Neuronal stem cell (in vitro differentiated cells): ENCODE data around the gene MAPK8.
A peak's percentile ranks its signal among the peaks of the same experiment; 100 is the strongest.

Source experiments
- DNase-seq: peaks from one replicate; pipeline ENCODE4 v3.0.0-alpha.2; 2013; ENCODE audit warnings: low spot score
- H2AFZ ChIP-seq: one replicate; pipeline ENCODE4 v1.6.1; 2013; ENCODE audit warnings: mild to moderate bottlenecking, low read length, inconsistent platforms
- H2AK5ac ChIP-seq: 2 replicates; pipeline ENCODE4 v1.6.1; 2013; ENCODE audit warnings: low read depth, mild to moderate bottlenecking, inconsistent platforms, low read length, moderate library complexity, mixed read lengths
- H2BK120ac ChIP-seq: 2 replicates; pipeline ENCODE4 v1.6.1; 2013; ENCODE audit warnings: low read depth, mild to moderate bottlenecking, inconsistent platforms, low read length, moderate library complexity, mixed read lengths
- H2BK12ac ChIP-seq: one replicate; pipeline ENCODE4 v1.6.1; 2013; ENCODE audit warnings: low read length, inconsistent platforms
- H2BK15ac ChIP-seq: 2 replicates; pipeline ENCODE4 v1.6.1; 2013; ENCODE audit warnings: mild to moderate bottlenecking, low read length, inconsistent platforms, mixed read lengths
- H2BK5ac ChIP-seq: one replicate; pipeline ENCODE4 v1.6.1; 2013; ENCODE audit warnings: inconsistent platforms, mild to moderate bottlenecking, low read length, moderate library complexity
- H3K14ac ChIP-seq: one replicate; pipeline ENCODE4 v1.6.1; 2013; ENCODE audit warnings: low read length, inconsistent platforms
- H3K18ac ChIP-seq: 2 replicates; pipeline ENCODE4 v1.6.1; 2013; ENCODE audit warnings: low read length, inconsistent platforms
- H3K23ac ChIP-seq: 2 replicates; pipeline ENCODE4 v1.6.1; 2013; ENCODE audit warnings: low read depth, mild to moderate bottlenecking, mixed read lengths, low read length, inconsistent platforms; ENCODE audit not compliant: poor library complexity
- H3K27ac ChIP-seq: replicated peaks from 3 replicates; pipeline ENCODE4 v1.5.1; 2013; ENCODE audit warnings: low read length, inconsistent platforms
- H3K27me3 ChIP-seq, 3 experiments: 2 replicates each; pipeline ENCODE4 v1.6.1; 2013; ENCODE audit warnings: low read length in 3 of 3, mild to moderate bottlenecking in 2 of 3, inconsistent platforms in 1 of 3, low read depth in 1 of 3, mixed read lengths in 1 of 3, moderate library complexity in 1 of 3; ENCODE audit not compliant: control insufficient read depth in 3 of 3, insufficient read depth in 3 of 3
- H3K36me3 ChIP-seq, 2 donors: replicated peaks in 1 of 2; 2 replicates each; pipeline ENCODE4 v1.6.1; 2013; ENCODE audit warnings: low read length in 2 of 2; ENCODE audit not compliant: control insufficient read depth in 2 of 2, insufficient read depth in 2 of 2
- H3K4ac ChIP-seq: 2 replicates; pipeline ENCODE4 v1.6.1; 2013; ENCODE audit warnings: inconsistent platforms, mild to moderate bottlenecking, low read length, moderate library complexity
- H3K4me1 ChIP-seq, 2 donors: 1 replicate in 1 of 2; 2 replicates in 1 of 2; pipeline ENCODE4 v1.6.1; 2013; ENCODE audit warnings: low read length in 2 of 2, low read depth in 1 of 2; ENCODE audit not compliant: control insufficient read depth in 2 of 2, insufficient read depth in 1 of 2
- H3K4me2 ChIP-seq: one replicate; pipeline ENCODE4 v1.6.1; 2013; ENCODE audit warnings: mild to moderate bottlenecking, low read length, inconsistent platforms; ENCODE audit not compliant: insufficient read depth, poor library complexity, severe bottlenecking
- H3K4me3 ChIP-seq, 2 donors: 2 replicates each; pipeline ENCODE4 v1.5.1; 2013; ENCODE audit warnings: low read length in 2 of 2, mild to moderate bottlenecking in 2 of 2, inconsistent platforms in 1 of 2, moderate library complexity in 1 of 2
- H3K79me1 ChIP-seq: one replicate; pipeline ENCODE4 v1.6.1; 2013; ENCODE audit warnings: low read depth, mild to moderate bottlenecking, inconsistent platforms, low read length, moderate library complexity
- H3K9ac ChIP-seq: one replicate; pipeline ENCODE4 v1.6.1; 2013; ENCODE audit warnings: mild to moderate bottlenecking, low read depth, low read length, inconsistent platforms; ENCODE audit not compliant: poor library complexity
- H3K9me3 ChIP-seq, 2 donors: replicated peaks in 1 of 2; 2 replicates each; pipeline versions ENCODE3 to v1.6.1; 2013; ENCODE audit warnings: low read length in 2 of 2, mild to moderate bottlenecking in 2 of 2, inconsistent platforms in 1 of 2, low read depth in 1 of 2, mixed read lengths in 1 of 2, moderate library complexity in 1 of 2; ENCODE audit not compliant: control insufficient read depth in 2 of 2, insufficient read depth in 1 of 2
- H4K8ac ChIP-seq: one replicate; pipeline ENCODE4 v1.6.1; 2013; ENCODE audit warnings: low read depth, mild to moderate bottlenecking, inconsistent platforms, low read length, moderate library complexity
- H4K91ac ChIP-seq: one replicate; pipeline ENCODE4 v1.6.1; 2013; ENCODE audit warnings: low read length, low read depth, mild to moderate bottlenecking, inconsistent platforms; ENCODE audit not compliant: poor library complexity
- whole genome bisulfite sequencing, 2 donors: extraction: QIAGEN DNeasy Blood & Tissue Kit; methylation state at CpG; one replicate each; pipeline ENCODE4 v1.1.7; 2013; ENCODE audit warnings: missing lambda C conversion rate in 2 of 2, mixed read lengths in 1 of 2; ENCODE audit not compliant: insufficient read length in 2 of 2, insufficient replicate concordance in 1 of 2; ENCODE audit errors: extremely low coverage in 2 of 2; 5-methylcytosine and 5-hydroxymethylcytosine counted together

The MAPK8 gene

GRCh38 chr10:48469516-48470020 lies 163.1 kb downstream of the MAPK8 start:
- Histone ChIP-seq H3K4me3 (no peak overlapping the region), H2BK15ac (no peak overlapping the region), H2AFZ (peak overlapping the region; percentile 80), H4K8ac (no peak overlapping the region), H3K27ac (no peak overlapping the region), H2AK5ac (peak overlapping the region; percentile 71), H3K23ac (no peak overlapping the region), H3K36me3 (no peaks in the 10 kb centered on the region), H3K9me3 (no peaks in the 10 kb centered on the region), H4K91ac (no peak overlapping the region), H3K14ac (no peak overlapping the region), H2BK5ac (no peak overlapping the region), H3K18ac (peak overlapping the region; percentile 28), H3K27me3 (peaks cover 0 to 11% (median 0%) of the 10 kb centered on the region in 3 experiments), H3K9ac (no peak overlapping the region), H3K79me1 (no peaks in the 10 kb centered on the region), H3K4me1 (peaks cover 4 to 7% of the 10 kb centered on the region in 2 donors), H3K4ac (no peak overlapping the region), H3K4me2 (no peak overlapping the region), H2BK120ac (no peak overlapping the region), H2BK12ac (no peak overlapping the region)
- WGBS, 2 donors, result no CpG with 5 or more reads among the region's 4 CpGs
- DNase-seq, result no peak

- H4K91ac ChIP-seq, result no peak overlapping the region
- H3K36me3 ChIP-seq, result no peaks in the 10 kb centered on the region
- H2BK15ac ChIP-seq, result no peak overlapping the region
- peak overlapping the region; percentile 80 for H2AFZ ChIP-seq
- H2BK5ac ChIP-seq, result no peak overlapping the region
- no peak overlapping the region for H2BK12ac ChIP-seq
- H3K4me2 ChIP-seq, result no peak overlapping the region
- H3K27ac ChIP-seq, result no peak overlapping the region
- H3K9ac ChIP-seq, result no peak overlapping the region
- no CpG with 5 or more reads among the region's 5 CpGs for WGBS, 2 donors
- no peak for DNase-seq
- H2AK5ac ChIP-seq, result no peak overlapping the region
- no peak overlapping the region for H3K4ac ChIP-seq
- peaks cover 4 to 7% of the 10 kb centered on the region in 2 donors for H3K4me1 ChIP-seq
- H3K14ac ChIP-seq, result no peak overlapping the region
- no peak overlapping the region for H3K4me3 ChIP-seq
- H3K27me3 ChIP-seq, result peaks cover 0 to 11% (median 0%) of the 10 kb centered on the region in 3 experiments
- no peak overlapping the region for H3K18ac ChIP-seq
- peak overlapping the region; percentile 27 for H3K23ac ChIP-seq
- H3K79me1 ChIP-seq, result no peaks in the 10 kb centered on the region
- H3K9me3 ChIP-seq, result no peaks in the 10 kb centered on the region
- no peak overlapping the region for H2BK120ac ChIP-seq
- no peak overlapping the region for H4K8ac ChIP-seq
Measured at GRCh38 chr10:48470115-48470892, 163.8 kb downstream of the MAPK8 start.

DNA sequence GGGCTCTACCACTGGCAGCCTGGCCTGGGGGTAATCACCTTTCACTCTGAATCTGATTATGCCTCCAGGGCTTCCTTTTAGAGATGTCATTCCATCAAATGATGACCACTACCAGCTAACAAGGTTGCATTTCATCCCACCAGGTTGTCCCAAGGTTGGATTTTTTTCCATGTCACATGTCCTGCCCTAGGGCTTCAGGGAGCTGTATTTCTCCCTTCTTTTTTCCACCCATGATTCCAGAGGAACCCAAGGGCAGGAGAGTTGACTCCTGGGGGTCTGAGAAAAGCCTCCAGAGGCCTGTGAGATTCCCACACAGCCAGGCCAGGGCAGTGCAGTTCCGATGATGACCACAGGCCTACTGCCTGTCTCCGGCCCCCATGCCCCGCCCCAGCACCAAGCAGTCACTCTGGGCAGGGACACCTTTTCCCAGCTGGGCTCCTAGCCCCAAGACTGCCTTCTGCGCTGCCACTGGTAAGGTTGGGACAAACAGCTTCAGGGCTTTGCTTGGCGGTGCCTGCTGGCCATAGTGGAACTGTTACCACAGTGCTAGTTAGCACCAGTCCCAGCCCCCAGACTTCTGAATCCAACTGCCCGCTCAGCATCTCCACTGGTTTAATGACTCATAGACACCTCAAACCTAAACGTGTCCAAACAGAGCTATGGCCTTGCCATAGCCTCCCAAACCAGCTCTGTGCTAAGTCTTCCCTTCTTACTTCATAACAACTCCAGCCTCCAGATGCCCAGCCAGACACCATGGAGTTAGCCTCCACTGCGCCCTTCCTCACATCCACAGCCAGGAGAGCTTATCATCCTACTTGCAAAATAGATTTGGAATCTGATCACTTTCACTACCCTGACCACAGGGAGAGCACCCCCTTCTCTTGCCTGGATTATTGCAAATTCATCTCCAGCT lies 164.7 kb downstream of the MAPK8 start:
- H2BK120ac ChIP-seq, result no peak overlapping the region
- H3K4me2 ChIP-seq, result no peak overlapping the region
- no peaks in the 10 kb centered on the region for H3K36me3 ChIP-seq
- H3K79me1 ChIP-seq, result no peaks in the 10 kb centered on the region
- peak overlapping the region; percentile 80 for H2AFZ ChIP-seq
- WGBS, 2 donors, result no CpG with 5 or more reads among the region's 8 CpGs
- no peaks in the 10 kb centered on the region for H3K9me3 ChIP-seq
- H4K8ac ChIP-seq, result no peak overlapping the region
- H3K9ac ChIP-seq, result no peak overlapping the region
- H3K27ac ChIP-seq, result no peak overlapping the region
- no peak overlapping the region for H3K4ac ChIP-seq
- H2AK5ac ChIP-seq, result no peak overlapping the region
- H3K4me3 ChIP-seq, result no peak overlapping the region
- no peak overlapping the region for H2BK15ac ChIP-seq
- no peak for DNase-seq
- H3K14ac ChIP-seq, result no peak overlapping the region
- H2BK12ac ChIP-seq, result no peak overlapping the region
- H3K27me3 ChIP-seq, result peaks cover 0 to 7% (median 0%) of the 10 kb centered on the region in 3 experiments
- H4K91ac ChIP-seq, result no peak overlapping the region
- no peak overlapping the region for H3K18ac ChIP-seq
- peaks cover 4 to 7% of the 10 kb centered on the region in 2 donors for H3K4me1 ChIP-seq
- no peak overlapping the region for H2BK5ac ChIP-seq
- peak overlapping the region; percentile 1 for H3K23ac ChIP-seq
